Activated CD8-positive, alpha-beta memory T cell treated with anti-CD3 and anti-CD28 coated beads, Interleukin-2, amount 50 U/mL, for 1 hour (primary cell): ENCODE measurements around the gene SS18L1.

ENCODE experiments used
- DNase-seq: peaks from one replicate; pipeline ENCODE4 v3.0.0-alpha.2; 2020; ENCODE audit errors: extremely low read depth

Gene SS18L1

DNA sequence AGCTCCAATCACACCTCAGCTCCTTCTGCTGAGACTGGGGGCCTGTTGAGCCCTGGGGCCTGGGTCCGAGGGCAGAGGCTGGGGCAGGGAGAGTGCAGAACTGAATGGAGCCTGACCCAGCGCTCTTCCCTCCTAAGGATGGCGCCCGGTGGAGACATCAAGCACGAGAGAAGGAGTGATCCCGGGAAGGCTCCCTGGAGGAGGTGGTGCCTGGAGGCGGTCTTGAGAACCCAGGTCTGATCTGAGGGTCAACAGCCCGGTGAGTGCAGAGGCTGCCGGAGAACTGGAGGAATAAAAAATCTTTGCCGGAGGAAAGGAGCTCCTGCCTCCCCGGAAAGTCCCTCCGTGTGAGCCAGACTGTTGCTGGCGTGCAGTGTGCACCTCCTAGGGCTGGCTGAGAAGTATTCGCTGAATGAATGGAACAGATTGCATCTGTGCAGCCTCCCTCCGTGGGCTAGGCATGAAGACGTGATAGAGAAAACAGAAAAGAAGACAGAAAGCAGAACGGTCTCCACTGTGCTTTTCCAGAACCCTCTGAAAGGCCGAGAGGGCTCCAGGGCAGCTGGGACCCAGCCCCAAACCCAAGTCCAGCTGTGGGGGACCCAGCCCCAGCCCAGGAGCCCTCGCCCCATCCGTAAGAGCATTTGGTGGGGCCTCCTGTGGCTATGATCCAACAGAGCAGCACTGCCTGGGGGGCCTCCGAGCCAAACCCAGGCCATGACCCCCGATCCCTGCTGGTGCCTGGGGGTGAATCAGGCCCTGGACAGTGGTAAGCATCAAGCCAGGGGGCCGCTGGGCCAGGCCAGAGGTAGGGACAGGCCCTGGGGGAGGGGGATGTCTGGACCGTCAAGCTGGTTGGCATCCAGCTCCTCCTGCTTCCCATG lies 83.4 kb downstream of the SS18L1 start:
- DNase-seq = no peak

DNA sequence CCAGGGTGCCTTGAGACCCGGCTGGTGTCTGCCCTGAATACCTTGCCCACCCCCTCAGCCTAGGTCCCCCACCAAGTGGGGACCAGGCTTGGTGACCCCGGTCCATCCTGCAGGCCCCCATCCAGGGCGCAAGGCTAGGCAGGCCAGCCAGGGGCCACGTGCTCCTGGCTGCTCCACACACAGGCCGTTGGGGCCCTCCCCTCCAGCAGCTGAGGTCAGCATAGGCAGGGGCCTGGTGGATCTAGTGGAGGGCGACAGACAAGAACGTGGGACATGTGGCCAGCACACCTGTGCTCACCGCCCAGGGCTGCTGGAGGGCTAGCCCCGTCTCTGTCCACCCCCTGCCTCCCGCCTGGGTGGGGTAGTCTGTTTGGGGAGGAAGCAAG lies 84.0 kb downstream of the SS18L1 start:
- no peak for DNase-seq

GRCh38 chr20:62227977-62228958 lies 84.7 kb downstream of the SS18L1 start:
- no peak for DNase-seq

DNA sequence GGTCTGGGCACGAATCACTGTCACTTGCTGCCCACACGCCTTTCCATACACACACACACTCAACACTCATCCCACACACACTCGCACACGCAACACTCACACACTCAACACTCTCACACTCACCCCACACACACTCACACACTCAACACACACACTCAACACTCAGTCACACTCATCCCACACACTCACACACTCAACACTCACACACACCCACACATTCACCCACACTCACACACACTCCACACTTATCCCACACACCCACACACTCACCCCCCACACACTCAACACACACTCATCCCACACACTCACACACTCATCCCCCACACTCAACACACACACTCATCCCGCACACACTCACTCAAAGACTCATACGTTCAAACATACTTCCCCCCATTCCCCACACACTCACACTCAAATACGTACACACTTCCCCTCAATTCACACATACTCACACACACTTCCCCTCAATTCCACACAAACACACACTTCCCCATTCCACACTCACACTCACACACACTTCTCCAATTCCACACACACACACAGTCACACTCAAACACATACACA lies 85.5 kb downstream of the SS18L1 start:
- no peak for DNase-seq

DNA sequence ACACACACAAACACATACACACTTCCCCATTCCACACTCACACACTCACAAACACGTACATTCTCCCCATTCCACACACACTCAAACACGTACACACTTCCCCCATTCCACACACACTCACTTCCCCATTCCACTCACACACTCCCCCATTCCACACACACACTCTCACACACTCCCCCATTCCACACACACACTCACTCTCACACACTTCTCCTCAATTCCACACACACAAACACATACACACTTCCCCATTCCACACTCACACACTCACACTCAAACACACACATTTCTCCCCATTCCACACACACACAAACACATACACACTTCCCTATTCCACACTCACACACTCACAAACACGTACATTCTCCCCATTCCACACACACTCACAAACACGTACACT lies 86.1 kb downstream of the SS18L1 start:
- DNase-seq = no peak

DNA sequence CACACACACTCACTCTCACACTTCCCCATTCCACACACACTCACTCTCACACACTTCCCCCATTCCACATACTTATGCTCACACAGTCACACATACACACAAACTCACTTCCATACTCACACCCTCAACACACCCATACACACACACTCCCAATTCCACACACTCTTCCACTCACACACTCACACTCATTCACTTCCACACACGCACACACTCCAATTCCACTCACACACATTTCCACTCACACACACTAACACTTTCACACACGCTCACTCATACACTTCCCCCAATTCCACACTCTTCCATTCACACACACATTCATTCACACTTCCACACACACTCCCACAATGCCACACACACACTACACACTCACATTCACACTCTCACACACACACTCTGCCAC lies 86.7 kb downstream of the SS18L1 start:
- no peak for DNase-seq

- DNase-seq = no peak
These were observed 87.1 kb downstream of the SS18L1 start for GRCh38 chr20:62230696-62231095.

GRCh38 chr20:62231292-62231691 lies 87.7 kb downstream of the SS18L1 start:
- no peak for DNase-seq
